ENCODE data around the gene PLCD3.

GRCh38 chr17:45088741-45089140, 43.6 kb downstream of the PLCD3 start:
- TF ChIP-seq GATA2 (IDR thresholded peaks at IDR 0.05; ENCODE audit: low read depth, low read length) = no peak
- no peak for TF ChIP-seq GATA3 (IDR thresholded peaks at IDR 0.05; ENCODE audit: low read depth, low read length)
